ENCODE measurements around the gene CYP8B1. TPM values are rescaled to one million over a fixed set of nuclear protein-coding genes. Genes with fewer than 3 reads are reported as not detected.

Gene CYP8B1
- total and polyA plus RNA-seq, 2 of the 13 experiments (the other 11 are each of a cell fraction or from before 2014, with no cell fraction given) = 0.58 to 2.0 TPM

DNA sequence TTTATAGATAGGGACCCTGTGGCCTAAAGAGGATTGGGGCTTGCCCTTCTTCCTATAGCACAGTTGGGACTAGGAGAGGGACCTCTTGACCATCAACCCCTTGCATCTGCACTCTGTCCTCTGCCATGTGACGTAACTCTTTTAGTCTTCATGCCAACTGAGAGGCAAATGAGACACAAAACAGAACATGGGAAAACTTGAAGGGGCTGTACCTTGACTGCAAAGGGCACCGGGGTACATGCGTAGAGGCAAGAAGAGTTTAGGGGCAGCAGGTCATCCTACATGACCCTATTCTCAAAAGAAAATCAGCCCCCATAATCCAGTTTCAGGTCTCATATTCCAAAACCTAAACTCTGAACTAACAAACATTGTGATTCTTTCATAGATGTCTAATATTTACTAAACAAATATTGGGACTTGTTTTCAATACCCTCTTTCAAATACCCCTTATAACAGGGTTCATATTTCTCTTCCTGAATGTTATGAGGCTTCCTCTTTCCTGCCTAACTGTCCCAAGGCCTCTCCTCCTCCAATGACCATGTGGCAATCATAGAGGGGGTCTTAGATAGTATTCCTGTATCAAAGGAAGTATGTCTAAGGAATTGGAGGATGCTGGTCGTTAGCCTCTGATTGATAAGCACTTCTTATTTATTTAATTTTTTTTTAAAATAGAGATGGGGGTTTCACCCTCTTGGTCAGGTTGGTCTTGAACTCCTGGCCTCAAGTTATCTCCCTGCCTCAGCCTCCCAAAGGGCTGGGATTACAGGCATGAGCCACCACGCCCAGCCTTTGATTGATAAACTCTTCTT lies 45.8 kb downstream of the CYP8B1 start (continued):
- TF ChIP-seq HNF4G (IDR thresholded peaks at IDR 0.05; ENCODE audit: borderline replicate concordance, low read depth, low read length) (no peak), HNF4G (CRISPR knock-in tag; IDR thresholded peaks at IDR 0.05; ENCODE audit: borderline replicate concordance, low read depth) (no peak), SKI (IDR thresholded peaks at IDR 0.05; ENCODE audit: partially characterized antibody) (no peak), ZNF451 (CRISPR knock-in tag; IDR thresholded peaks at IDR 0.05) (no peak), ZNF790 (CRISPR knock-in tag; IDR thresholded peaks at IDR 0.05; ENCODE audit: borderline replicate concordance) (no peak), SMARCE1 (IDR thresholded peaks at IDR 0.05; ENCODE audit: borderline replicate concordance) (no peak), TCF7 (IDR thresholded peaks at IDR 0.05; ENCODE audit: low read depth) (peak; percentile 28; the same call in 1 of the 2 replicates), DMAP1 (CRISPR knock-in tag; IDR thresholded peaks at IDR 0.05) (no peak), ZNF713 (CRISPR knock-in tag; IDR thresholded peaks at IDR 0.05) (no peak), CEBPZ (IDR thresholded peaks at IDR 0.05; ENCODE audit: low read length) (no peak), ZNF788 (CRISPR knock-in tag; IDR thresholded peaks at IDR 0.05; ENCODE audit: borderline replicate concordance) (no peak), ATM (IDR thresholded peaks at IDR 0.05; ENCODE audit: borderline replicate concordance) (no peak), JUN (CRISPR knock-in tag; IDR thresholded peaks at IDR 0.05) (no peak), DZIP1 (CRISPR knock-in tag; IDR thresholded peaks at IDR 0.05) (no peak)
- TF ChIP-seq, protein P1, sequence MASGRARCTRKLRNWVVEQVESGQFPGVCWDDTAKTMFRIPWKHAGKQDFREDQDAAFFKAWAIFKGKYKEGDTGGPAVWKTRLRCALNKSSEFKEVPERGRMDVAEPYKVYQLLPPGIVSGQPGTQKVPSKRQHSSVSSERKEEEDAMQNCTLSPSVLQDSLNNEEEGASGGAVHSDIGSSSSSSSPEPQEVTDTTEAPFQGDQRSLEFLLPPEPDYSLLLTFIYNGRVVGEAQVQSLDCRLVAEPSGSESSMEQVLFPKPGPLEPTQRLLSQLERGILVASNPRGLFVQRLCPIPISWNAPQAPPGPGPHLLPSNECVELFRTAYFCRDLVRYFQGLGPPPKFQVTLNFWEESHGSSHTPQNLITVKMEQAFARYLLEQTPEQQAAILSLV (CRISPR knock-in tag; IDR thresholded peaks at IDR 0.05; ENCODE audit: borderline replicate concordance) = no peak
- TF ChIP-seq, protein P2, sequence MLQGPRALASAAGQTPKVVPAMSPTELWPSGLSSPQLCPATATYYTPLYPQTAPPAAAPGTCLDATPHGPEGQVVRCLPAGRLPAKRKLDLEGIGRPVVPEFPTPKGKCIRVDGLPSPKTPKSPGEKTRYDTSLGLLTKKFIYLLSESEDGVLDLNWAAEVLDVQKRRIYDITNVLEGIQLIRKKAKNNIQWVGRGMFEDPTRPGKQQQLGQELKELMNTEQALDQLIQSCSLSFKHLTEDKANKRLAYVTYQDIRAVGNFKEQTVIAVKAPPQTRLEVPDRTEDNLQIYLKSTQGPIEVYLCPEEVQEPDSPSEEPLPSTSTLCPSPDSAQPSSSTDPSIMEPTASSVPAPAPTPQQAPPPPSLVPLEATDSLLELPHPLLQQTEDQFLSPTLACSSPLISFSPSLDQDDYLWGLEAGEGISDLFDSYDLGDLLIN (CRISPR knock-in tag; IDR thresholded peaks at IDR 0.05; ENCODE audit: borderline replicate concordance) = no peak
- TF ChIP-seq, protein P3, sequence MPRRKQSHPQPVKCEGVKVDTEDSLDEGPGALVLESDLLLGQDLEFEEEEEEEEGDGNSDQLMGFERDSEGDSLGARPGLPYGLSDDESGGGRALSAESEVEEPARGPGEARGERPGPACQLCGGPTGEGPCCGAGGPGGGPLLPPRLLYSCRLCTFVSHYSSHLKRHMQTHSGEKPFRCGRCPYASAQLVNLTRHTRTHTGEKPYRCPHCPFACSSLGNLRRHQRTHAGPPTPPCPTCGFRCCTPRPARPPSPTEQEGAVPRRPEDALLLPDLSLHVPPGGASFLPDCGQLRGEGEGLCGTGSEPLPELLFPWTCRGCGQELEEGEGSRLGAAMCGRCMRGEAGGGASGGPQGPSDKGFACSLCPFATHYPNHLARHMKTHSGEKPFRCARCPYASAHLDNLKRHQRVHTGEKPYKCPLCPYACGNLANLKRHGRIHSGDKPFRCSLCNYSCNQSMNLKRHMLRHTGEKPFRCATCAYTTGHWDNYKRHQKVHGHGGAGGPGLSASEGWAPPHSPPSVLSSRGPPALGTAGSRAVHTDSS (CRISPR knock-in tag; conservative IDR thresholded peaks at IDR 0.05) = no peak
- TF ChIP-seq, protein P4, sequence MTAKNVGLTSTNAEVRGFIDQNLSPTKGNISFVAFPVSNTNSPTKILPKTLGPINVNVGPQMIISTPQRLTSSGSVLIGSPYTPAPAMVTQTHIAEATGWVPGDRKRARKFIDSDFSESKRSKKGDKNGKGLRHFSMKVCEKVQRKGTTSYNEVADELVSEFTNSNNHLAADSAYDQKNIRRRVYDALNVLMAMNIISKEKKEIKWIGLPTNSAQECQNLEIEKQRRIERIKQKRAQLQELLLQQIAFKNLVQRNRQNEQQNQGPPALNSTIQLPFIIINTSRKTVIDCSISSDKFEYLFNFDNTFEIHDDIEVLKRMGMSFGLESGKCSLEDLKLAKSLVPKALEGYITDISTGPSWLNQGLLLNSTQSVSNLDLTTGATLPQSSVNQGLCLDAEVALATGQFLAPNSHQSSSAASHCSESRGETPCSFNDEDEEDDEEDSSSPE (CRISPR knock-in tag; IDR thresholded peaks at IDR 0.05) = no peak

All from HepG2 (cell line).